Activated naive CD4-positive, alpha-beta T cell treated with anti-CD3 and anti-CD28 coated beads for 36 hours (primary cell): ENCODE data around the gene TMEM181. TPM values are rescaled to one million over a fixed set of nuclear protein-coding genes. Genes with fewer than 3 reads are reported as not detected.

Experiments used
- CTCF ChIA-PET: fragments of 350-600 bp; sonication (Branson Sonifier 250); formaldehyde crosslinking; loops from one replicate; lab custom pipeline; 2021; ENCODE audit warnings: antibody characterized with exemption; lab: Charles Lee
- DNase-seq: peaks from one replicate; pipeline ENCODE4 v3.0.0-alpha.2; 2020
- H3K27ac Mint-ChIP-seq: one replicate; pipeline ENCODE4 v1.8.0; 2021; ENCODE audit warnings: mild to moderate bottlenecking, mixed read lengths
- H3K27me3 Mint-ChIP-seq: one replicate; pipeline ENCODE4 v1.8.0; 2021; ENCODE audit warnings: low read depth, mixed read lengths
- H3K36me3 Mint-ChIP-seq: one replicate; pipeline ENCODE4 v1.8.0; 2021; ENCODE audit warnings: low read depth, mixed read lengths
- H3K4me1 Mint-ChIP-seq: one replicate; pipeline ENCODE4 v1.8.0; 2021; ENCODE audit warnings: low read depth, mixed read lengths
- H3K4me3 Mint-ChIP-seq: one replicate; pipeline ENCODE4 v1.8.0; 2021; ENCODE audit warnings: mild to moderate bottlenecking, moderate library complexity, mixed read lengths
- H3K9me3 Mint-ChIP-seq: one replicate; pipeline ENCODE4 v1.8.0; 2021; ENCODE audit warnings: mixed read lengths
- intact Hi-C: fragments of 100-400 bp; cut with micrococcal nuclease; formaldehyde crosslinking; loops from one replicate; pipeline ENCODE4 v1.15.1; 2023
- total RNA-seq, 2 experiments: library from RNA; stranded (reverse); gene quantifications; one replicate each; pipeline ENCODE4 v1.2.3, GENCODE V29; 2021

TMEM181 gene
- total RNA-seq, 2 experiments from 2014 or later = 8.3 to 8.6 TPM

DNA sequence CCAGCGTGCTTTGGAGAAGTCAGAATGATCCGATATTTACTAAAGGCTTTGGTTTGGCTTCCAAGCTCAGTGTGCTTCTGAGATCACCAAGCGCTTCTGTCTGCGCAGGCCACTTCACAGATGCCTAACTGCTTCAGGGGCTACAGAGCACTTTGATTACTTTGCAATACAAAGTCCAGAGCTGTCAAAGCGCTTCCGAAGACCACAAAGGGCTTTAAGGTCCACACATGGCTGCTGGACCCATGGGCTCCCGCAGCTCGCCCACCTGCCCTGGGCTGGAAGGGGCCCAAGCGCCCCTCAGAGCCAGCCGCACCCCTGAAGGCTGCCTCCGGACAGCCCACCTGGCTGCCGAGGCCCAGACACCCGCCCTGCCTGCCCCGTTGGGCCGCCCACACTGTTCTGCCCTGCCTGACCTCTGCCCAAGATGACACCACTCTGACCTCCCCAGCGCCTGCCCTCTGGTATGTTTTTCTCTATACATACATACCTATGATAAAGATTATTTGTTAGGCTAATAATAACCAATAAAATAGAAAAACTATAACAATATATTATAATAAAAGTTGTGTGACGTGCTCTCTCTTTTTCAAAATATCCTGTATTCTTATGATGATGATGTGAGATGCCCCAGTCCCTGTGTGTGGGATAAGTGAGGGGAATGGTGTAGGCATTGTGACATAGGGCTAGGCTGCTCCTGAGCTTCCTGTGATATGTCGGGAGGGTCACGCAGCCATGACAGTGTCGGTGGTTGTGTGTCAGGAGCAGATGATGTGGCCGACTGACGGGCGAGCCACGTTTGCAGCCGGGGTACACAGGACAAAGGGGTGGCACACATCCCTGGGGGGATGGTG is 62.0 kb downstream of the TMEM181 start:
- H3K27ac Mint-ChIP-seq = peak overlapping the region; percentile 67
- intact Hi-C loops = no loop called here
- H3K4me3 Mint-ChIP-seq = no peak overlapping the region
- no peak for DNase-seq
- peaks cover 29% of the 10 kb centered on the region for H3K36me3 Mint-ChIP-seq
- H3K27me3 Mint-ChIP-seq = no peaks in the 10 kb centered on the region
- peaks cover 14% of the 10 kb centered on the region for H3K4me1 Mint-ChIP-seq
- no peaks in the 10 kb centered on the region for H3K9me3 Mint-ChIP-seq
- CTCF ChIA-PET = interaction anchor here (0.5 to 0.6 kb wide), 2 partner anchors 70 to 161 kb away, joined by 4 to 9 read pairs; no protein-coding TSS in a partner anchor

DNA sequence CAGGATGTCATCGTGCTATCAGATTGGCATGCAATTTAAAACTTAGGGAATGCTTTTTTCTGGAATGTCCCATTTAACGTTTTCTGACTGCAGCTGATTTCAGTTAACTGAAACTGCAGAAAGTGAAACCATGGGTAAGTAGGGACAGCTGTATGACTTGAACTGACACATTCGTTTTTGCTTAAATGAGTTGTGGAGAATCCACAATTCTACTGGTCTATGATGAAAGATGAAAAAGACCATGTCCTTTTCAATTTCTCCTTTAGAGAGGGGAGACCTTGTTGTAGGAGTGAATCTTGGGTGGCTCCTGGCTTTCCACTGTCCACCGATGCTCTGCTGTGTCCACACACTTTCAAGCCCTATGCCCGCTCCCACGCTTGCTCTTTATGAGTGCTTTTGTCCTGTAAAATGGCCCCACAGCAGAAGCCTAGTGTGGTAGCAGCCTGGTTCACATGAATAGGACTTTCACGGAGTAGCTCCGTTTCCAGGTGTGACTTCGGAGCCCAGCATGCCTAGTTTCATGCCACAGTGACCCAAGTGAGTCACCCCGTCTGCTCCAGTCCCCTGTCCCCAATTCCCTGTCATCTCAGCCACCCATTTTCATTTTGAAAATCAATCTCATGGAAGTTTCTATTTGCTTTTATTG is 62.8 kb downstream of the TMEM181 start:
- CTCF ChIA-PET = no interaction called here
- H3K27me3 Mint-ChIP-seq = no peaks in the 10 kb centered on the region
- no peak for DNase-seq
- no peak overlapping the region for H3K4me3 Mint-ChIP-seq
- H3K27ac Mint-ChIP-seq = peak overlapping the region; percentile 67
- intact Hi-C loops = no loop called here
- peaks cover 11% of the 10 kb centered on the region for H3K4me1 Mint-ChIP-seq
- H3K36me3 Mint-ChIP-seq = peaks cover 22% of the 10 kb centered on the region
- H3K9me3 Mint-ChIP-seq = no peaks in the 10 kb centered on the region

- H3K9me3 Mint-ChIP-seq = no peaks in the 10 kb centered on the region
These were observed 65.1 kb downstream of the TMEM181 start for GRCh38 chr6:158624684-158625682.

GRCh38 chr6:158625881-158626305 is 66.0 kb downstream of the TMEM181 start:
- Mint-ChIP-seq H3K27ac (peak overlapping the region; percentile 46), H3K9me3 (no peaks in the 10 kb centered on the region)
- intact Hi-C loops = no loop called here

More at GRCh38 chr6:158624684-158625682, 65.1 kb downstream of the TMEM181 start:
- Mint-ChIP-seq H3K27me3 (no peaks in the 10 kb centered on the region), H3K4me1 (peaks cover 20% of the 10 kb centered on the region), H3K27ac (no peak overlapping the region), H3K36me3 (peaks cover 28% of the 10 kb centered on the region), H3K4me3 (no peak overlapping the region)
- DNase-seq = no peak
- intact Hi-C loops = no loop called here
- CTCF ChIA-PET = no interaction called here

GRCh38 chr6:158626360-158627167 is 66.7 kb downstream of the TMEM181 start:
- Mint-ChIP-seq H3K27ac (peak overlapping the region; percentile 46), H3K9me3 (no peaks in the 10 kb centered on the region), H3K36me3 (peaks cover 37% of the 10 kb centered on the region), H3K4me1 (peaks cover 28% of the 10 kb centered on the region), H3K4me3 (no peak overlapping the region), H3K27me3 (no peaks in the 10 kb centered on the region)
- CTCF ChIA-PET = no interaction called here
- DNase-seq = no peak
- intact Hi-C loops = no loop called here

More at GRCh38 chr6:158625881-158626305, 66.0 kb downstream of the TMEM181 start:
- Mint-ChIP-seq H3K27me3 (no peaks in the 10 kb centered on the region), H3K4me3 (no peak overlapping the region), H3K36me3 (peaks cover 30% of the 10 kb centered on the region), H3K4me1 (peaks cover 22% of the 10 kb centered on the region)
- CTCF ChIA-PET = no interaction called here
- no peak for DNase-seq

DNA sequence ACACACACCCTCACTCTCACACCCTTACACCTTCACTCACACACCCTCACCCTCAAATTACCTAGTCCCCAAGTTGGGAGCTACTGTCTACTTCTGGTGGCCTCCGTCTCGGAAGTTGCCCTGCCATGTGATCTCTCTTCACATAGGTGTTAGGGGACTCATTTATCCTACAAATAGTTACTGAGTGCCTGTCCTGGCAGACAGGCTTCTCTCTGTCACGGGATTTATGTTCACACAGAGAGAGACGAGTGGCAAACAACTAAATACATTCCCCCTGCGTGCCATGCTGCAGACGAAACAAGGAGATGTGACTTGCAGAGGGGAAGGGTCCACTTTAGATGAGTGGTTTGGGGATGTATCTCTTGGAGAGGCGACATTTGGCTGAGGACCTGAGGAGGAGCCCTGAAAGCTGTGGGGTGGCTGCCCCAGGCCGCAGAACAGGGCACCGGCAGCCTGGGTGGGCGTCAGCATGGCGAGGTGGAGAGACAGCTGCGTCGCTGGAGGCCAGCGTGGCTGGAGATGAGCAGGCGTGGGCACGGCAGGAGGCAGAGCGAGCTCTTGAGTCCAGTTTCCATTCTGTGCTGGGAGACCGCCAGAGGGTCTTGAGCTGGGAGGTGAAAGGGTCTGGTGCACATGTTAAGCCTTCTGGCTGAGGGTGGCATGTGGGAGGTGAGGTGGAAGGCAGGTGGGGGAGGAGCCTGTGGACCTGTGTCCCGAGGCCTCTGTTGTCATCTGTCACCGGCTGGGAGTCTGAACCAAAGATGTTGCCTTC is 67.5 kb downstream of the TMEM181 start:
- no peaks in the 10 kb centered on the region for H3K9me3 Mint-ChIP-seq
- H3K27me3 Mint-ChIP-seq = no peaks in the 10 kb centered on the region
- peaks cover 41% of the 10 kb centered on the region for H3K36me3 Mint-ChIP-seq
- H3K4me3 Mint-ChIP-seq = no peak overlapping the region
- H3K27ac Mint-ChIP-seq = peak overlapping the region; percentile 28
- CTCF ChIA-PET = interaction anchor here (1.2 kb wide), 1 partner anchor 34 kb away, joined by 3 read pairs; no protein-coding TSS in a partner anchor
- DNase-seq = no peak
- peaks cover 34% of the 10 kb centered on the region for H3K4me1 Mint-ChIP-seq
- intact Hi-C loops = no loop called here

GRCh38 chr6:158627940-158628211 is 68.0 kb downstream of the TMEM181 start:
- Mint-ChIP-seq H3K27ac (peak overlapping the region; percentile 28), H3K27me3 (no peaks in the 10 kb centered on the region), H3K9me3 (no peaks in the 10 kb centered on the region), H3K4me1 (peaks cover 30% of the 10 kb centered on the region), H3K36me3 (peaks cover 42% of the 10 kb centered on the region), H3K4me3 (no peak overlapping the region)
- CTCF ChIA-PET = interaction anchor here (1.2 kb wide), 2 partner anchors 12 to 34 kb away, joined by 3 to 4 read pairs; no protein-coding TSS in a partner anchor
- DNase-seq = no peak
- intact Hi-C loops = no loop called here

DNA sequence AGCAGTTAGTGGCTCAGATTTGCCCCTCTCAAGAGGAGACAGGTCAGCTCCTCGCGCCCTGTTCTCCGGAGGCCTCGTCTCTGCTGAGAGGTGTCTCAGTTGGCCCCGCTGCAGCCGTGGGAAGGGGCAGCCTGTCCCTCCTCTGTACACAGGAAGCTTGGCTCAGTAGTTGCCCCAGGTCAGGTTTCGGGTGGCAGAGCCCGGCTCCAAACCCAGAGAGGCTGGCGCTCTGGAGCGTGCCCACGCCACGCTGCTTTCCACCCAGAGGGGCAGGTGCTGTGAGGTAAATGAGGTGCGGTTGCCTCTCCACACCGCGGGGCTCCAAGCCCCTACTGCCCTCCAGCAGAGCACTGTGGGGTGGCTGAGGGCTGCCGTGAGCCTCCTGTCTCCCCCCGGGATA is 68.7 kb downstream of the TMEM181 start:
- Mint-ChIP-seq H3K27me3 (no peaks in the 10 kb centered on the region), H3K36me3 (peaks cover 43% of the 10 kb centered on the region)

DNA sequence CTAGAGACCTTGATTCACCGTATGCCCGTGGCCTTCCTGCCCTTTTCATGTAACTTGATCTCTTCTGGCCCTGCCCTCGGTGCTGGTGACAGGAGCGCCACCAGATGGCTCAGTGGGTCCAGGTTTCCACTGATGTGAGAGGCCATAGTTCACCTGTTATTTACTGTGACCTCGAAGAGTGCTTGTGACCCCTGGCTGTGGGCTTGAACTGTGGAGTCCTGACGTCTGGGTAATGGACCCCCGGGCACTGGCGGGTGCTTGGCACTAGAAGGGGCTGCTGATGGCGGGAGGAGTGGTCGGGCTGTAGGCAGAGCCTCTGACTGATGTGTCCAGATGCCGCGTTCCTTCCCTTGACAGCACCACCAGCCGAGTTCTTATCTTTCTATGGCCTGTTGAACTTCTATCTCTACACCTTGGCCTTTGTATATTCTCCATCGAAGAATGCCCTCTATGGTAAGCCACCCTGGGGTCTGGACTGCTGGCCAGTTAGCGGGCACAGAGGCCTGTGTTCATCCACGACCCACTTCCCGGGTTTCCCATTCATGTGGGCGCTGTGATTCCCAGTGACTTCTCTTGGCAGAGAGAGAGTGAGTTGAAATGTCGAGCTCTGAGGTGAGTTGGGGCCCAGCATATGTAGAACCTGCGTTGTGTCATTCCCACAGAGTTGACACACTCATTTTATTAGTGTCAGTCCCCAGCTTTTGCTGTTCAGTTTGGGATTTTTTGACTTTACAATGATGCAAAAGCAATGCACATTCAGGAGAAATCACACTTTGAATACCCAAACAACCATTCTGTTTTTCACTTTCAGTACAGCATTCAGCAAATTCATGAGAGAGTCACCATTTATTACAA is 69.7 kb downstream of the TMEM181 start:
- intact Hi-C loops = loop anchor here (1.0 to 2.0 kb wide), 3 partner anchors 14 to 62 kb away; no protein-coding TSS in a partner anchor
- Mint-ChIP-seq H3K27me3 (no peaks in the 10 kb centered on the region), H3K9me3 (no peaks in the 10 kb centered on the region), H3K36me3 (peaks cover 37% of the 10 kb centered on the region), H3K4me1 (peaks cover 29% of the 10 kb centered on the region), H3K27ac (peak overlapping the region; percentile 81), H3K4me3 (no peak overlapping the region)
- CTCF ChIA-PET = interaction anchor here (0.5 to 2.2 kb wide), 4 partner anchors 10 to 79 kb away, joined by 3 to 18 read pairs (median 4); no protein-coding TSS in a partner anchor
- DNase-seq = peak; percentile 68

More for the DNA sequence above, 68.7 kb downstream of the TMEM181 start:
- intact Hi-C loops = no loop called here
- DNase-seq = no peak
- Mint-ChIP-seq H3K9me3 (no peaks in the 10 kb centered on the region), H3K4me3 (no peak overlapping the region), H3K4me1 (peaks cover 29% of the 10 kb centered on the region), H3K27ac (no peak overlapping the region)
- CTCF ChIA-PET = interaction anchor here (1.2 to 2.2 kb wide), 3 partner anchors 11 to 63 kb away, joined by 3 to 18 read pairs (median 4); no protein-coding TSS in a partner anchor
